IMR-90 (cell line): ENCODE measurements around the gene MTAP. TPM values are rescaled to one million over a fixed set of nuclear protein-coding genes. Genes with fewer than 3 reads are reported as not detected.

Source experiments
- ATAC-seq: fragments of 200-7000 bp; cut with Tn5 transposase; 2 replicates; pipeline ENCODE4 v1.9.1; 2020; ENCODE audit warnings: low read depth, mild to moderate bottlenecking, moderate library complexity
- BruUV-seq: library from RNA; stranded (reverse); fragments of 400-500 nt; replicated peaks from 2 replicates; lab custom pipeline; 2021; lab: Mats Ljungman, UMichigan
- CTCF ChIA-PET: fragments of 300-600 bp; formaldehyde crosslinking; extraction: SDS; loops from one replicate; lab custom pipeline; 2021; ENCODE audit warnings: antibody characterized with exemption; lab: Yijun Ruan, JAX
- POLR2A ChIA-PET: fragments of 300-600 bp; sonication (Branson Sonifier 250); formaldehyde crosslinking; loops from one replicate; lab custom pipeline; 2022; ENCODE audit warnings: antibody characterized with exemption; ENCODE audit not compliant: unreplicated experiment; lab: Charles Lee
- DNase-seq: peaks from one replicate; pipeline ENCODE4 v3.0.0; 2013
- H2AFZ ChIP-seq: replicated peaks from 2 replicates; pipeline ENCODE3; 2013; ENCODE audit warnings: low read length, mild to moderate bottlenecking; ENCODE audit not compliant: poor library complexity
- H2AK5ac ChIP-seq: 2 replicates; pipeline ENCODE4 v1.6.1; 2013; ENCODE audit warnings: low read depth, low read length, inconsistent platforms
- H2AK9ac ChIP-seq: replicated peaks from 2 replicates; pipeline ENCODE3; 2013; ENCODE audit warnings: mild to moderate bottlenecking, low read depth, low read length, moderate library complexity; ENCODE audit not compliant: poor library complexity
- H2BK120ac ChIP-seq: 2 replicates; pipeline ENCODE4 v1.6.1; 2013; ENCODE audit warnings: low read depth, low read length, inconsistent platforms
- H2BK15ac ChIP-seq: 3 replicates; pipeline ENCODE4 v1.6.1; 2013; ENCODE audit warnings: low read depth, low read length, inconsistent platforms
- H2BK20ac ChIP-seq: 2 replicates; pipeline ENCODE4 v1.6.1; 2013; ENCODE audit warnings: low read depth, mild to moderate bottlenecking, inconsistent platforms, low read length, moderate library complexity
- H2BK5ac ChIP-seq: 2 replicates; pipeline ENCODE4 v1.6.1; 2013; ENCODE audit warnings: mild to moderate bottlenecking, low read depth, low read length, inconsistent platforms; ENCODE audit not compliant: poor library complexity, severe bottlenecking
- H3K14ac ChIP-seq: replicated peaks from 2 replicates; pipeline ENCODE4 v1.6.1; 2013; ENCODE audit warnings: low read depth, low read length, inconsistent platforms
- H3K18ac ChIP-seq: 2 replicates; pipeline ENCODE4 v1.6.1; 2013; ENCODE audit warnings: low read depth, low read length, control low read depth
- H3K23ac ChIP-seq: 2 replicates; pipeline ENCODE4 v1.6.1; 2013; ENCODE audit warnings: low read depth, low read length, inconsistent platforms
- H3K27ac ChIP-seq: 2 replicates; pipeline ENCODE4 v1.5.1; 2013; ENCODE audit warnings: mild to moderate bottlenecking, control low read depth, low read length; ENCODE audit not compliant: insufficient read depth
- H3K27me3 ChIP-seq: 2 replicates; pipeline ENCODE4 v1.6.1; 2013; ENCODE audit warnings: low read length; ENCODE audit not compliant: control insufficient read depth, insufficient read depth
- H3K36me3 ChIP-seq: 2 replicates; pipeline ENCODE4 v1.6.1; 2013; ENCODE audit warnings: low read length, mixed read lengths; ENCODE audit not compliant: control insufficient read depth, insufficient read depth
- H3K4ac ChIP-seq: 2 replicates; pipeline ENCODE4 v1.6.1; 2013; ENCODE audit warnings: low read depth, low read length, inconsistent platforms
- H3K4me1 ChIP-seq: 2 replicates; pipeline ENCODE4 v1.6.1; 2013; ENCODE audit warnings: low read length, mixed read lengths; ENCODE audit not compliant: control insufficient read depth, insufficient read depth
- H3K4me2 ChIP-seq: 2 replicates; pipeline ENCODE4 v1.6.1; 2013; ENCODE audit warnings: low read depth, mild to moderate bottlenecking, control low read depth, low read length, moderate library complexity
- H3K4me3 ChIP-seq: 2 replicates; pipeline ENCODE4 v1.5.1; 2013; ENCODE audit warnings: low read depth, mild to moderate bottlenecking, control low read depth, low read length, moderate library complexity; ENCODE audit not compliant: insufficient read depth
- H3K56ac ChIP-seq: 2 replicates; pipeline ENCODE4 v1.6.1; 2013; ENCODE audit warnings: low read length, inconsistent platforms; ENCODE audit not compliant: insufficient read depth; ENCODE audit errors: extremely low read depth
- H3K79me1 ChIP-seq, 2 experiments: 2 replicates each; pipeline ENCODE4 v1.6.1; 2013; ENCODE audit warnings: low read length in 2 of 2, inconsistent platforms in 1 of 2, low read depth in 1 of 2
- H3K9ac ChIP-seq: 2 replicates; pipeline ENCODE4 v1.6.1; 2013; ENCODE audit warnings: low read depth, low read length, control low read depth
- H3K9me1 ChIP-seq: 2 replicates; pipeline ENCODE4 v1.6.1; 2013; ENCODE audit warnings: low read length, inconsistent platforms; ENCODE audit not compliant: insufficient read depth
- H3K9me3 ChIP-seq: 2 replicates; pipeline ENCODE4 v1.6.1; 2013; ENCODE audit warnings: low read length; ENCODE audit not compliant: control insufficient read depth, insufficient read depth
- H4K20me1 ChIP-seq: 2 replicates; pipeline ENCODE4 v1.6.1; 2013; ENCODE audit warnings: low read length, inconsistent platforms; ENCODE audit not compliant: insufficient read depth
- H4K5ac ChIP-seq: 2 replicates; pipeline ENCODE4 v1.6.1; 2013; ENCODE audit warnings: mild to moderate bottlenecking, low read depth, low read length, control low read depth
- H4K8ac ChIP-seq, 2 experiments: 2 replicates each; pipeline ENCODE4 v1.6.1; 2013; ENCODE audit warnings: low read depth in 2 of 2, low read length in 2 of 2, control low read depth in 1 of 2, inconsistent platforms in 1 of 2
- H4K91ac ChIP-seq: 2 replicates; pipeline ENCODE4 v1.6.1; 2013; ENCODE audit warnings: low read depth, low read length, inconsistent platforms; ENCODE audit not compliant: insufficient read depth
- BHLHE40 ChIP-seq: fragments of 150-350 bp; IDR thresholded peaks from 2 replicates; pipeline ENCODE4 v1.6.1; 2016; ENCODE audit warnings: mild to moderate bottlenecking, low read depth, low read length
- CEBPB ChIP-seq: IDR thresholded peaks from 2 replicates; pipeline ENCODE4 v1.6.1; 2012; ENCODE audit warnings: low read depth, low read length, improper control_type of control experiment
- CHD1 ChIP-seq: IDR thresholded peaks from 2 replicates; pipeline ENCODE4 v1.6.1; 2012; ENCODE audit warnings: low read depth, low read length, improper control_type of control experiment
- CTCF ChIP-seq: conservative IDR thresholded peaks from 2 replicates; pipeline ENCODE4 v1.5.1; 2012; ENCODE audit warnings: mild to moderate bottlenecking, low read depth, low read length, improper control_type of control experiment
- ELK1 ChIP-seq: fragments of 150-350 bp; IDR thresholded peaks from 2 replicates; pipeline ENCODE4 v1.6.1; 2016; ENCODE audit warnings: low read depth, mild to moderate bottlenecking, low read length, moderate library complexity, borderline replicate concordance
- FOS ChIP-seq: fragments of 150-350 bp; IDR thresholded peaks from 2 replicates; pipeline ENCODE4 v1.6.1; 2016; ENCODE audit warnings: low read depth, low read length
- MAFK ChIP-seq: IDR thresholded peaks from 2 replicates; pipeline ENCODE4 v1.6.1; 2012; ENCODE audit warnings: low read depth, low read length, improper control_type of control experiment
- MAZ ChIP-seq: IDR thresholded peaks from 2 replicates; pipeline ENCODE4 v1.6.1; 2012; ENCODE audit warnings: low read depth, mild to moderate bottlenecking, low read length, improper control_type of control experiment, moderate library complexity, borderline replicate concordance
- MXI1 ChIP-seq: IDR thresholded peaks from 2 replicates; pipeline ENCODE4 v1.6.1; 2012; ENCODE audit warnings: low read depth, mild to moderate bottlenecking, low read length, moderate library complexity, borderline replicate concordance
- NFE2L2 ChIP-seq: fragments of 150-350 bp; IDR thresholded peaks from 2 replicates; pipeline ENCODE4 v1.6.1; 2016; ENCODE audit warnings: low read depth, mild to moderate bottlenecking, low read length
- POLR2A ChIP-seq: IDR thresholded peaks from 2 replicates; pipeline ENCODE4 v1.6.1; 2012; ENCODE audit warnings: mild to moderate bottlenecking, low read depth, low read length
- RAD21 ChIP-seq: IDR thresholded peaks from 2 replicates; pipeline ENCODE4 v1.6.1; 2012; ENCODE audit warnings: low read length, improper control_type of control experiment
- RCOR1 ChIP-seq: IDR thresholded peaks from 2 replicates; pipeline ENCODE4 v1.6.1; 2012; ENCODE audit warnings: mild to moderate bottlenecking, low read length, improper control_type of control experiment; ENCODE audit not compliant: insufficient replicate concordance
- RFX5 ChIP-seq: IDR thresholded peaks from 2 replicates; pipeline ENCODE4 v1.8.0; 2012; ENCODE audit warnings: low read depth, mild to moderate bottlenecking, low read length, moderate library complexity
- SMC3 ChIP-seq: fragments of 150-350 bp; IDR thresholded peaks from 2 replicates; pipeline ENCODE4 v1.6.1; 2016; ENCODE audit warnings: low read depth, mild to moderate bottlenecking, antibody characterized with exemption, low read length, moderate library complexity
- USF2 ChIP-seq: fragments of 150-350 bp; IDR thresholded peaks from 2 replicates; pipeline ENCODE4 v1.6.1; 2017; ENCODE audit warnings: mild to moderate bottlenecking, antibody characterized with exemption, low read length, low read depth
- WGBS, 2 experiments: methylation state at CpG; one replicate each; pipeline versions ENCODE4 v1.1.5 to v1.1.7; 2013; ENCODE audit warnings: missing lambda C conversion rate in 2 of 2; ENCODE audit not compliant: insufficient read length in 1 of 2; ENCODE audit errors: extremely low coverage in 2 of 2; 5-methylcytosine and 5-hydroxymethylcytosine counted together
- dilution Hi-C: fragments of 300-500 bp; cut with HindIII; formaldehyde crosslinking; loops from one replicate; pipeline ENCODE4 v1.14.3; 2018; ENCODE audit warnings: low sequenced_read_pairs; ENCODE audit not compliant: unreplicated experiment
- in situ Hi-C: fragments of 300-500 bp; cut with MboI; formaldehyde crosslinking; loops from 3 replicates; pipeline ENCODE4 v1.14.3; 2019; ENCODE audit warnings: low sequenced_read_pairs, inconsistent platforms, mixed read lengths
- intact Hi-C: fragments of 100-400 bp; cut with micrococcal nuclease; formaldehyde crosslinking; loops from 2 replicates; pipeline ENCODE4 v1.10.0; 2022
- polyA plus RNA-seq, 3 experiments: library from polyadenylated mRNA; depleted of rRNA; stranded (reverse); fragments of >200 nt; gene quantifications; 2 replicates each; pipeline ENCODE4 v1.2.3, GENCODE V29; 2012; ENCODE audit warnings: low replicate concordance in 1 of 3
- total RNA-seq: library from RNA; depleted of rRNA; stranded (reverse); fragments of >200 nt; gene quantifications from 2 replicates; pipeline ENCODE4 v1.2.3, GENCODE V29; 2012

Gene MTAP
- total and polyA plus RNA-seq, 2 of the 4 experiments (the other 2 are of a cell fraction): 15.7 to 50.9 TPM

GRCh38 chr9:21796768-21797167 lies 5.7 kb upstream of the MTAP start:
- Histone ChIP-seq H2BK20ac (no peak overlapping the region), H4K5ac (no peak overlapping the region), H2AFZ (no peak overlapping the region), H3K36me3 (no peaks in the 10 kb centered on the region), H2BK5ac (no peak overlapping the region), H3K56ac (no peak overlapping the region), H4K20me1 (no peaks in the 10 kb centered on the region), H3K18ac (no peak overlapping the region), H2AK9ac (no peak overlapping the region), H3K9ac (no peak overlapping the region), H2AK5ac (no peak overlapping the region), H3K23ac (peak overlapping the region; percentile 14; the same call in 1 of the 2 replicates), H3K14ac (no peak overlapping the region), H3K9me3 (no peaks in the 10 kb centered on the region), H3K4me1 (peaks cover 3% of the 10 kb centered on the region), H3K27me3 (no peaks in the 10 kb centered on the region), H4K8ac (no peak overlapping the region; a peak in 1 of 4 replicates), H3K9me1 (peaks cover 5% of the 10 kb centered on the region), H4K91ac (no peak overlapping the region), H3K79me1 (peaks cover 4 to 5% of the 10 kb centered on the region in 2 experiments; a peak in 1 of 4 replicates), H3K4ac (no peak overlapping the region), H3K27ac (no peak overlapping the region), H3K4me3 (no peak overlapping the region), H2BK120ac (no peak overlapping the region), H3K4me2 (no peak overlapping the region), H2BK15ac (no peak overlapping the region)
- intact Hi-C loops: no loop called here
- POLR2A ChIA-PET: no interaction called here
- dilution Hi-C loops: loop anchor here (25.0 kb wide), 1 partner anchor 234 kb away; no protein-coding TSS in a partner anchor
- in situ Hi-C loops: loop anchor here (5.0 to 25.0 kb wide), 4 partner anchors 109 to 584 kb away; partner anchors contain the start of genes IFNA10, IFNA16 and IFNA7
- no CpG with 5 or more reads among the region's 3 CpGs for WGBS, 2 experiments
- TF ChIP-seq RAD21 (no peak), MAZ (no peak), MXI1 (no peak), CHD1 (no peak), CTCF (no peak), BHLHE40 (no peak), RCOR1 (no peak), MAFK (no peak), RFX5 (no peak), USF2 (no peak), FOS (no peak), POLR2A (no peak), SMC3 (no peak), ELK1 (no peak), NFE2L2 (no peak), CEBPB (no peak)
- BruUV-seq: no TSS peak
- CTCF ChIA-PET: interaction anchor here (0.9 kb wide), 1 partner anchor 561 kb away, joined by 4 read pairs; no protein-coding TSS in a partner anchor
- DNase-seq: peak; percentile 76
- peak; percentile 62; the same call in 1 of the 2 replicates for ATAC-seq
